Immature natural killer cell (primary cell): Measurements from ENCODE around the gene VTI1B. TPM values are rescaled to one million over a fixed set of nuclear protein-coding genes. Genes with fewer than 3 reads are reported as not detected.
"Not testable (repeated sequence)": the region's sequence is repeated elsewhere in the genome, so short reads cannot be mapped to it uniquely, and the experiment has no call there.

Experiments used
- DNase-seq, 3 donors: peaks; one replicate each; pipeline ENCODE4 v3.0.0; 2022; ENCODE audit warnings: mixed read lengths in 1 of 3
- H3K27ac Mint-ChIP-seq, 6 donors: one replicate each; pipeline ENCODE4 v1.8.0; 2020; ENCODE audit warnings: mixed read lengths in 6 of 6, mild to moderate bottlenecking in 5 of 6, inconsistent platforms in 4 of 6, moderate library complexity in 3 of 6
- H3K27me3 Mint-ChIP-seq, 3 donors: one replicate each; pipeline ENCODE4 v1.8.0; 2020 to 2021; ENCODE audit warnings: low read depth in 3 of 3, mild to moderate bottlenecking in 3 of 3, mixed read lengths in 3 of 3, moderate library complexity in 3 of 3, inconsistent platforms in 1 of 3
- H3K36me3 Mint-ChIP-seq, 3 donors: one replicate each; pipeline ENCODE4 v1.8.0; 2020; ENCODE audit warnings: mixed read lengths in 3 of 3, inconsistent platforms in 2 of 3, mild to moderate bottlenecking in 2 of 3
- H3K4me1 Mint-ChIP-seq, 2 donors: one replicate each; pipeline ENCODE4 v1.8.0; 2020; ENCODE audit warnings: inconsistent platforms in 2 of 2, mild to moderate bottlenecking in 2 of 2, mixed read lengths in 2 of 2, moderate library complexity in 1 of 2
- H3K4me3 Mint-ChIP-seq, 5 donors: one replicate each; pipeline ENCODE4 v1.8.0; 2020; ENCODE audit warnings: mild to moderate bottlenecking in 5 of 5, mixed read lengths in 5 of 5, inconsistent platforms in 3 of 5, moderate library complexity in 3 of 5
- H3K9me3 Mint-ChIP-seq, 6 donors: one replicate each; pipeline ENCODE4 v1.8.0; 2020; ENCODE audit warnings: mild to moderate bottlenecking in 6 of 6, mixed read lengths in 6 of 6, inconsistent platforms in 4 of 6, moderate library complexity in 3 of 6
- polyA plus RNA-seq, 3 donors: library from polyadenylated mRNA; unstranded; fragments of 300-500 nt; fragmentation: Illumina TruSeq; gene quantifications; one replicate each; pipeline ENCODE4 v1.2.3, GENCODE V29; 2021

VTI1B gene
- 100 to 1,000 TPM in 2 of 3 donors, 10 to 100 TPM in 1; 75.0 to 118 (median 104) TPM for polyA plus RNA-seq

- peak; percentile 83 to 85 (median 84) for DNase-seq
- Mint-ChIP-seq H3K27ac (peak within 1 kb of the TSS; percentile 80 to 94 (median 92)), H3K36me3 (peaks cover 0 to 5% (median 0%) of the 10 kb centered on the region in 3 donors), H3K27me3 (peaks cover 0 to 2% (median 0%) of the 10 kb centered on the region in 3 donors), H3K4me3 (peak within 1 kb of the TSS; percentile 89 to 96 (median 93)), H3K9me3 (peaks cover 0 to 2% (median 0%) of the 10 kb centered on the region in 6 donors), H3K4me1 (peaks cover 38 to 40% of the 10 kb centered on the region in 2 donors)
Measured at GRCh38 chr14:67674480-67675218, at the start of gene VTI1B. Gene VTI1B, minus strand, starts transcription at chr14:67674632. Its CDS starts 143 bp downstream, at chr14:67674489.

GRCh38 chr14:67722293-67722692 lies 47.9 kb upstream of the VTI1B start:
- Mint-ChIP-seq H3K27ac (no peak overlapping the region), H3K9me3 (no peaks in the 10 kb centered on the region), H3K4me3 (no peak overlapping the region), H3K4me1 (peaks cover 2 to 6% of the 10 kb centered on the region in 2 donors), H3K36me3 (no peaks in the 10 kb centered on the region), H3K27me3 (peaks cover 3 to 11% (median 6%) of the 10 kb centered on the region in 3 donors)
- DNase-seq, result no peak

- peaks cover 3 to 11% (median 6%) of the 10 kb centered on the region in 3 donors for H3K27me3 Mint-ChIP-seq
Measured at GRCh38 chr14:67721875-67722274, 47.4 kb upstream of the VTI1B start.

GRCh38 chr14:67719866-67720265 lies 45.4 kb upstream of the VTI1B start:
- Mint-ChIP-seq H3K4me3 (no peak overlapping the region), H3K27ac (no peak overlapping the region), H3K27me3 (peaks cover 3 to 11% (median 6%) of the 10 kb centered on the region in 3 donors), H3K36me3 (no peaks in the 10 kb centered on the region), H3K4me1 (peaks cover 2 to 6% of the 10 kb centered on the region in 2 donors), H3K9me3 (no peaks in the 10 kb centered on the region)
- no peak for DNase-seq

More at GRCh38 chr14:67721875-67722274, 47.4 kb upstream of the VTI1B start:
- Mint-ChIP-seq H3K9me3 (no peaks in the 10 kb centered on the region), H3K4me3 (no peak overlapping the region), H3K36me3 (no peaks in the 10 kb centered on the region), H3K4me1 (peaks cover 2 to 6% of the 10 kb centered on the region in 2 donors), H3K27ac (no peak overlapping the region)
- DNase-seq, result no peak

GRCh38 chr14:67719385-67719784 lies 45.0 kb upstream of the VTI1B start:
- not testable (repeated sequence) for H3K36me3 Mint-ChIP-seq, H3K4me3 Mint-ChIP-seq, H3K9me3 Mint-ChIP-seq, H3K27ac Mint-ChIP-seq, DNase-seq, H3K4me1 Mint-ChIP-seq
- H3K27me3 Mint-ChIP-seq, result peaks cover 3 to 11% (median 6%) of the 10 kb centered on the region in 3 donors

- Mint-ChIP-seq H3K4me3 (no peak overlapping the region), H3K9me3 (no peaks in the 10 kb centered on the region), H3K27me3 (peaks cover 3 to 10% (median 4%) of the 10 kb centered on the region in 3 donors), H3K4me1 (peaks cover 2 to 6% of the 10 kb centered on the region in 2 donors), H3K27ac (no peak overlapping the region), H3K36me3 (no peaks in the 10 kb centered on the region)
- no peak for DNase-seq
Measured at GRCh38 chr14:67718265-67718664, 43.8 kb upstream of the VTI1B start.

- no peak overlapping the region for H3K27ac Mint-ChIP-seq
- peaks cover 0 to 5% (median 3%) of the 10 kb centered on the region in 3 donors for H3K27me3 Mint-ChIP-seq
- H3K36me3 Mint-ChIP-seq, result no peaks in the 10 kb centered on the region
- no peak for DNase-seq
- H3K4me1 Mint-ChIP-seq, result no peaks in the 10 kb centered on the region
- no peak overlapping the region for H3K4me3 Mint-ChIP-seq
- no peaks in the 10 kb centered on the region for H3K9me3 Mint-ChIP-seq
Measured at GRCh38 chr14:67717048-67717447, 42.6 kb upstream of the VTI1B start.

- no peaks in the 10 kb centered on the region for H3K4me1 Mint-ChIP-seq
- H3K27ac Mint-ChIP-seq, result no peak overlapping the region
- no peaks in the 10 kb centered on the region for H3K36me3 Mint-ChIP-seq
- H3K4me3 Mint-ChIP-seq, result no peak overlapping the region
- H3K9me3 Mint-ChIP-seq, result peaks cover 0 to 5% (median 0%) of the 10 kb centered on the region in 6 donors
- no peak for DNase-seq
- peaks cover 0 to 1% (median 0%) of the 10 kb centered on the region in 3 donors for H3K27me3 Mint-ChIP-seq
Measured at GRCh38 chr14:67710209-67710608, 35.8 kb upstream of the VTI1B start.

GRCh38 chr14:67709796-67710195 lies 35.4 kb upstream of the VTI1B start:
- H3K27ac Mint-ChIP-seq, H3K36me3 Mint-ChIP-seq, DNase-seq, H3K27me3 Mint-ChIP-seq, H3K9me3 Mint-ChIP-seq, H3K4me3 Mint-ChIP-seq, H3K4me1 Mint-ChIP-seq: not testable (repeated sequence)

GRCh38 chr14:67709346-67709745 lies 34.9 kb upstream of the VTI1B start:
- H3K27me3 Mint-ChIP-seq, H3K4me1 Mint-ChIP-seq, H3K4me3 Mint-ChIP-seq: not testable (repeated sequence)

GRCh38 chr14:67705211-67705610 lies 30.8 kb upstream of the VTI1B start:
- Mint-ChIP-seq H3K4me3 (no peak overlapping the region), H3K9me3 (peaks cover 0 to 4% (median 0%) of the 10 kb centered on the region in 6 donors), H3K36me3 (no peaks in the 10 kb centered on the region), H3K4me1 (no peaks in the 10 kb centered on the region), H3K27me3 (peaks cover 0 to 5% (median 0%) of the 10 kb centered on the region in 3 donors), H3K27ac (no peak overlapping the region)
- DNase-seq, result no peak

More at GRCh38 chr14:67709346-67709745, 34.9 kb upstream of the VTI1B start:
- H3K9me3 Mint-ChIP-seq, H3K36me3 Mint-ChIP-seq, DNase-seq, H3K27ac Mint-ChIP-seq: not testable (repeated sequence)

- H3K4me3 Mint-ChIP-seq, result no peak overlapping the region
- peak; percentile 42 to 54 (median 49) for DNase-seq
- no peaks in the 10 kb centered on the region for H3K9me3 Mint-ChIP-seq
- H3K4me1 Mint-ChIP-seq, result no peaks in the 10 kb centered on the region
- H3K27ac Mint-ChIP-seq, result no peak overlapping the region
- H3K27me3 Mint-ChIP-seq, result peaks cover 0 to 5% (median 0%) of the 10 kb centered on the region in 3 donors
- no peaks in the 10 kb centered on the region for H3K36me3 Mint-ChIP-seq
Measured at GRCh38 chr14:67704484-67705089, 30.2 kb upstream of the VTI1B start.

GRCh38 chr14:67703997-67704396 lies 29.6 kb upstream of the VTI1B start:
- no peak for DNase-seq
- Mint-ChIP-seq H3K27ac (no peak overlapping the region), H3K36me3 (no peaks in the 10 kb centered on the region), H3K9me3 (no peaks in the 10 kb centered on the region), H3K4me1 (no peaks in the 10 kb centered on the region), H3K4me3 (no peak overlapping the region), H3K27me3 (peaks cover 0 to 5% (median 0%) of the 10 kb centered on the region in 3 donors)

GRCh38 chr14:67701492-67701891 lies 27.1 kb upstream of the VTI1B start, which contains the start of gene RDH12:
Gene RDH12, plus strand, starts transcription at chr14:67701886. Its CDS starts 20,757 bp downstream, at chr14:67722643.
- H3K27ac Mint-ChIP-seq, result not testable (repeated sequence)

More at GRCh38 chr14:67701492-67701891, 27.1 kb upstream of the VTI1B start, which contains the start of gene RDH12:
- not testable (repeated sequence) for H3K9me3 Mint-ChIP-seq, H3K27me3 Mint-ChIP-seq, H3K4me1 Mint-ChIP-seq, H3K4me3 Mint-ChIP-seq, DNase-seq, H3K36me3 Mint-ChIP-seq
